Stimulated activated CD4-positive, alpha-beta T cell treated with anti-CD3 and anti-CD28 coated beads, Interleukin-2, amount 100 ng/mL, for 48 hours (primary cell): ENCODE measurements around the gene SLC7A10.
"Not testable (repeated sequence)": the region's sequence is repeated elsewhere in the genome, so short reads cannot be mapped to it uniquely, and the experiment has no call there.

Source experiments
- DNase-seq, 2 donors: peaks; one replicate each; pipeline ENCODE4 v3.0.0-alpha.2; 2020

Gene SLC7A10

GRCh38 chr19:33215438-33216197 lies 10.0 kb downstream of the SLC7A10 start:
- DNase-seq: no peak

GRCh38 chr19:33214596-33214995 lies 11.1 kb downstream of the SLC7A10 start:
- no peak for DNase-seq

DNA sequence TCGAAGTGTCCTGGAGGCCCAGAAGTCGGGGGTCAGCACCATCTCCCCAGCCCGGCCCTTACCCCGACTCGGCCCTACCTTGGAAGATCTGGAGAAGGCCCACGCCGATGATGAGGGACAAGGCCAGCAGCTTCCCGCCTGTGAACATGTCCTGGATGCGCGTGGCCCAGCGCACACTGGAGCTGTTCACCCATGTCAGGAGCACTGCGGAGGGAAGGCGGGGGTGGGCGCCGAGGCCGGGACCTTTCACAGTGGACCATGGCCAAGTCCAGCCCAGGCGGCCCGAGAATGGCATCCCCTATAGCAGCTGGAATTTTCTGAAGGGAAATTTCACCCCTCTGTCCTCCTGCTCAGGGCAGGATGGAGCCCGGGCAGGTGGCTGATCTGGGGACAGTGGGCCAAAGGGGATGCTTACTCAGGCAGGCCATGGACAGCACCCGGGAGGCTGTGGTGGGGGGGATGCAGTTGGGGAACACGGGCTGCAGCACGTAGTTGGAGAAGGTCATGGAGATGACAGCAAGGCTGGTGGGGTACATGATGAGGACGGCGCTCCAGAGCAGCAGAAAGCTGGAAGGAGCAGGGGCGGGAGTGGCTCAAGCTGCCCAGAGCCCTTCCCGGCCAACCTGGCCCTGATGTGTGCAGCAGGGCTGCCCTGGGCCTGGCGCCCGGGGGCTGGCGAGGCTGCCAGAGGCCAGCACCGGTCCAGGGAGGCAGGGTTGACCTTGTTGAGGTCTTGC lies 13.0 kb downstream of the SLC7A10 start:
- DNase-seq: no peak

DNA sequence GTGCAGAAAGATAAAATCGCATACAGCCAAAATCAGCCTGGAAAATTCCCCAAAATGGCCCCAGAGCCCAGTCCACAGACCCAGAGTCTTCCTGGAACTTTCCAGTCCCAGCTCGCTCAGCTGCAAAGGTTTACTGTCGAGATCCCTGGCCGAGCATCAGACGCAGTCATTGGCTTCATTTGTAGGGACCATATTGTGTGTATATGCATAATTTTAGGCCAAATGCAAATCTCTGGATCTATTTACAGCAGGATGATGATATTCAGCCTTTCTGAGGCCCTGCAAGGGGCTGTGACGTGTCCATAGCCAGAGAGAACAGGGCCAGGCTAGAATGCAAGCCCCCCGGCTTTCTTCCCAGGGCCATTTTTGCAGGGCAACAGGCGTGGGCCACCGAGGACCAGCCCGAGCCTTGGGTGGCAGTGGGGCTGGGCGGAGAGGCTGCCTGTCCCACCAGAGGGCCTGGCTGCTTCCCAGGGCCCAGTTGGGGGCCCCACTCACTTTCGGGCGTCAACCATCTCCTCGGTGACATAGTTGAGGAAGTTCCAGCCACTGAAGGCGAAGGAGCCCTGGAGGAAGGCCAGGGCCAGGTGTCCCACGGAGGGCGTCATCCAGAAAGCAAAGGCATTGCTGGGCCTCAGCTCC lies 13.7 kb downstream of the SLC7A10 start:
- no peak for DNase-seq

GRCh38 chr19:33210266-33210940 lies 15.2 kb downstream of the SLC7A10 start:
- DNase-seq: no peak

GRCh38 chr19:33209850-33210230 lies 15.8 kb downstream of the SLC7A10 start:
- DNase-seq: not testable (repeated sequence)

- DNase-seq: no peak
Measured at GRCh38 chr19:33208904-33209849, 16.5 kb downstream of the SLC7A10 start.

GRCh38 chr19:33208371-33208895 lies 17.2 kb downstream of the SLC7A10 start:
- no peak for DNase-seq

DNA sequence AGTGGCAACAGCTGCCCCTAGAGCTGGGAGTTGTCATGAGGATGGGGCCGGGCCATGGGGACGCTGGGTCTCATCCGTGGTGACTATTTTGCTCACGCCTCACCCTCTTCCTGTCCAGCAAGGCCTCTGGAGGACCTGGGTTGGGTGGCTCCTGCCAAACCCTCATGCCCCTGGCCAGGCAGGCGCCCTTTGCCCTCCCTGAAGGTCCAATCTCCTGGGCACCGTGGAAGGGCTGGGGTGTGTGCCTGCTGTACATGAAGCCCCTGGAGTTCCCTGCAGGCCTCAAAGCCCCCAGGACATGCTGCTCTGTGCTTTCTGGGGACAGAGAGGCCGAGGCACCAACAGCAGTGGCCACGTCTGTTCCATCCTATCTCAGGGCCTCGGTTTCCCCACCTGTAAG lies 17.7 kb downstream of the SLC7A10 start:
- DNase-seq: no peak

DNA sequence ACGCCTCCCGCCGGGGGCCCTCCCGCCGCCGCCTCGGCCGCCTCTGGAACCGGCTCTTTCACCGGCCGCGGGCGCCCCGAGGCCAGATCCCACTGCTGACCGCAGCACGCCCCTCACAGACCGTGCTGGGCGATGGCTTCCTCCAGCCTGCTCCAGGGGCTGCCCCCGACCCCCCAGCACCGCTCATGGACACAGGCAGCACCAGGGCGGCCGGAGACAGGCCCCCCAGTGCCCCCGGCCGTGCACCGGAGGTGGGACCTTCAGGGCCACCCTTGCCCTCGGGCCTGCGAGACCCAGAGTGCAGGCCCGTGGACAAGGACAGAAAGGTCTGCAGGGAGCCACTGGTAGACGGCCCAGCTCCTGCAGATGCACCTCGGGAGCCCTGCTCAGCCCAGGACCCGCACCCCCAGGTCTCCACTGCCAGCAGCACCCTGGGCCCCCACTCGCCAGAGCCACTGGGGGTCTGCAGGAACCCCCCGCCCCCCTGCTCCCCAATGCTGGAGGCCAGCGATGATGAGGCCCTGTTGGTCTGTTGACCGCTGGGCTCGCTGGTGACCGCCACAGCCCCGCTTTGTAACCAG lies 18.5 kb downstream of the SLC7A10 start:
- DNase-seq: no peak

GRCh38 chr19:33206261-33207039 lies 19.2 kb downstream of the SLC7A10 start:
- no peak for DNase-seq

- no peak for DNase-seq
Measured at GRCh38 chr19:33205531-33206260, 20.0 kb downstream of the SLC7A10 start.

- no peak for DNase-seq
Measured at GRCh38 chr19:33205110-33205509, 20.5 kb downstream of the SLC7A10 start.

- DNase-seq: no peak
Measured at GRCh38 chr19:33204136-33204973, 21.3 kb downstream of the SLC7A10 start.

DNA sequence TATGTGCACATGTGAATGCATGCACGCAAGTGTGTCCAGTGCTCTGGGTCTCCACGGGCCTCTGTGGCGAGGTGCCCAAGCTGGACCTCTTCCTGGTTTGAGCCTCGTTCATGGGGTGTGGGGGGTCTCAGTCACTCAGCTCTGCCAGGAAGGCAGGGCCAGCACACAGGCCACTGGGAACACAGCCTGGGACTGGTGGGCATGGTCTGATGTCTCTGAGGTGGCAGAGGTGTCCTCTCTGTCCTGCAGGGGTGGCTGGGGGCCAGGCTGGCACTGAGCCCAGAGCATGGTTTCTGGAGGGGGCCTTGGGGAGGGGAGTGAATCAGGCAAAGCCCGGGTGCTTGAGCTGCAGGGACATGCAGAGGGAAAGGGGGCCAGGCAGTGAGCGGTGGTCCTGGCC lies 22.1 kb downstream of the SLC7A10 start:
- no peak for DNase-seq

- DNase-seq: no peak
Measured at GRCh38 chr19:33202546-33203507, 22.8 kb downstream of the SLC7A10 start.

GRCh38 chr19:33201886-33202545 lies 23.6 kb downstream of the SLC7A10 start:
- DNase-seq: no peak
